Neural progenitor cell (in vitro differentiated cells): ENCODE data around the gene CNPY1. TPM values are rescaled to one million over a fixed set of nuclear protein-coding genes. Genes with fewer than 3 reads are reported as not detected.

Experiments
- DNase-seq: peaks from one replicate; pipeline ENCODE4 v3.0.0-alpha.2; 2016; ENCODE audit warnings: low spot score
- H2AFZ ChIP-seq: fragments of 200-600 bp; sonication (generic); replicated peaks from 2 replicates; pipeline ENCODE4 v1.6.1; 2016; ENCODE audit warnings: antibody characterized with exemption
- H3F3A ChIP-seq: fragments of 200-600 bp; sonication (generic); 2 replicates; pipeline ENCODE4 v1.6.1; 2016; ENCODE audit warnings: antibody characterized with exemption, low read depth
- H3K27ac ChIP-seq: fragments of 200-600 bp; sonication (generic); 2 replicates; pipeline ENCODE4 v1.5.1; 2016; ENCODE audit warnings: mild to moderate bottlenecking
- H3K27me3 ChIP-seq: fragments of 200-600 bp; sonication (generic); 2 replicates; pipeline ENCODE4 v1.6.1; 2016; ENCODE audit warnings: mild to moderate bottlenecking, moderate library complexity
- H3K36me3 ChIP-seq: fragments of 200-600 bp; sonication (generic); 2 replicates; pipeline ENCODE4 v1.5.1; 2016
- H3K4me1 ChIP-seq: fragments of 200-600 bp; sonication (generic); 2 replicates; pipeline ENCODE4 v1.6.1; 2016; ENCODE audit warnings: mixed run types
- H3K4me2 ChIP-seq: fragments of 200-600 bp; sonication (generic); 2 replicates; pipeline ENCODE4 v1.6.1; 2016
- H3K4me3 ChIP-seq: fragments of 200-600 bp; sonication (generic); 2 replicates; pipeline ENCODE4 v1.5.1; 2016
- H3K79me2 ChIP-seq: fragments of 200-600 bp; sonication (generic); 2 replicates; pipeline ENCODE4 v1.6.1; 2016; ENCODE audit warnings: low read depth
- H3K9ac ChIP-seq: fragments of 200-600 bp; sonication (generic); 2 replicates; pipeline ENCODE4 v1.6.1; 2016
- H3K9me3 ChIP-seq: fragments of 200-600 bp; sonication (generic); 2 replicates; pipeline ENCODE4 v1.5.1; 2016; ENCODE audit warnings: low read depth
- H4K20me1 ChIP-seq: fragments of 200-600 bp; sonication (generic); 2 replicates; pipeline ENCODE4 v1.6.1; 2016; ENCODE audit warnings: low read depth
- H3K27ac Mint-ChIP-seq: 3 replicates; pipeline ENCODE4 v1.8.0; 2021; ENCODE audit warnings: mixed read lengths
- H3K27me3 Mint-ChIP-seq: 2 replicates; pipeline ENCODE4 v1.8.0; 2022; ENCODE audit warnings: low read depth, mild to moderate bottlenecking, inconsistent platforms, moderate library complexity, mixed read lengths; ENCODE audit not compliant: insufficient read depth
- H3K36me3 Mint-ChIP-seq: 3 replicates; pipeline ENCODE4 v1.8.0; 2021; ENCODE audit warnings: mixed read lengths
- H3K4me1 Mint-ChIP-seq: 3 replicates; pipeline ENCODE4 v1.8.0; 2021; ENCODE audit warnings: mixed read lengths
- H3K4me3 Mint-ChIP-seq: 3 replicates; pipeline ENCODE4 v1.8.0; 2021; ENCODE audit warnings: mild to moderate bottlenecking, moderate library complexity, mixed read lengths
- H3K9me3 Mint-ChIP-seq: 3 replicates; pipeline ENCODE4 v1.8.0; 2020; ENCODE audit warnings: mixed read lengths
- EZH2 ChIP-seq: fragments of 200-600 bp; sonication (generic); IDR thresholded peaks from 2 replicates; pipeline ENCODE4 v1.6.1; 2017; ENCODE audit warnings: antibody characterized with exemption, mild to moderate bottlenecking, moderate library complexity
- EZH2phosphoT487 ChIP-seq: fragments of 200-600 bp; sonication (generic); IDR thresholded peaks from 2 replicates; pipeline ENCODE4 v1.6.1; 2017; ENCODE audit warnings: antibody characterized with exemption
- total RNA-seq: library from RNA; depleted of rRNA; stranded (reverse); fragments of >200 nt; gene quantifications from 2 replicates; pipeline ENCODE4 v1.2.3, GENCODE V29; 2015; ENCODE audit warnings: low replicate concordance
- TF ChIP-seq, protein P1 (sequence below): fragments of 200-600 bp; sonication (generic); IDR thresholded peaks from 2 replicates; pipeline ENCODE4 v1.5.1; 2017; ENCODE audit warnings: antibody characterized with exemption, mild to moderate bottlenecking

CNPY1 gene
- total RNA-seq, 1 donor from 2014 or later, result not detected

DNA sequence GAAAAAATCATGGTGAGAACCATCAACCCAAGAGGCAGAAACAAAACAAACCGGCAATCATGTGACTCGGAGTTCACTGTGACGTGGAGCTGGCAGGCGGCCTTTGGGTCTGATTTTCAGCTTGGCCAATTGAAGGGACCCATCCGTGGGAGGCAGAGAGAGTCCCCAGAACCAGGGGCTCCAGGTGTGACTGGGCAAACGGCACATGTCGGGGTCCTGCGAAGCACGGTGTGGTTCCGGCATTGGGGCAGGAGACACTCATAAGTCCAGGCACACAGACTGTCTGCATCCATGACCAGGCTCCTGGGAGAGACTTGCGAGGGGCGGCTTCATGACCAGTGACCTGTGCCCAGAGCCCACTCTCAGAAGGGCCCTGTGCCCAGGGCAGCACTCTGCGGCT is 12.6 kb upstream of the CNPY1 start:
- Mint-ChIP-seq H3K27ac (no peak overlapping the region), H3K4me3 (no peak overlapping the region), H3K27me3 (peaks cover 9% of the 10 kb centered on the region), H3K36me3 (no peaks in the 10 kb centered on the region), H3K9me3 (peaks cover 6% of the 10 kb centered on the region), H3K4me1 (peaks cover 21% of the 10 kb centered on the region)
- no peaks in the 10 kb centered on the region for H3K4me1 ChIP-seq
- DNase-seq, result no peak
- no peak overlapping the region for H2AFZ ChIP-seq
- TF ChIP-seq EZH2 (no peak), EZH2phosphoT487 (no peak)
- H3K27ac ChIP-seq, result no peak overlapping the region
- no peaks in the 10 kb centered on the region for H4K20me1 ChIP-seq
- no peaks in the 10 kb centered on the region for H3K36me3 ChIP-seq
- H3K27me3 ChIP-seq, result no peaks in the 10 kb centered on the region
- H3K9me3 ChIP-seq, result no peaks in the 10 kb centered on the region
- no peaks in the 10 kb centered on the region for H3K79me2 ChIP-seq
- no peak overlapping the region for H3K9ac ChIP-seq
- H3F3A ChIP-seq, result no peaks in the 10 kb centered on the region
- H3K4me3 ChIP-seq, result no peak overlapping the region
- H3K4me2 ChIP-seq, result no peak overlapping the region

DNA sequence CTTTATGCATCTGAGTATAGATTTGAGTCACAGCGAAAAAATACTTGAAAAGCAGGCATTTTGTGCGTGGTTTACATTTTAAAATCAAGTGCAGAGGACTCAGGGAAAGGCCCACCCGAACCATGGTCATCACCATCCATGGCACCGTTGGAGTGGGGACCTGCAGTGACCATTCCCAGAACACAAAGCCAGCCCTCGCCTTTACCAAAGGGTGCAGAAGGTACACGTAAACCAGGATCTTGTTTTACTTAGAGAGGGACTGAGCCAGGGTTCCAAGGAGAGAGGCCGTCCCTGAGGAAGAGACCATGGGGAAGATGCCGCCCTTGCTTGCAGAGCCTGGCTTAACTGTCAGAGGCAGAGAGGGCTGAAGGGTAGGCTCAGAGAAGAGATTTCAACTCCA is 12.0 kb upstream of the CNPY1 start:
- Histone ChIP-seq H3K27ac (no peak overlapping the region), H3K4me1 (no peaks in the 10 kb centered on the region), H3K9me3 (no peaks in the 10 kb centered on the region), H4K20me1 (no peaks in the 10 kb centered on the region), H3K36me3 (no peaks in the 10 kb centered on the region), H3K27me3 (no peaks in the 10 kb centered on the region), H3K9ac (no peak overlapping the region), H3F3A (no peaks in the 10 kb centered on the region), H3K4me2 (no peak overlapping the region), H2AFZ (no peak overlapping the region), H3K79me2 (no peaks in the 10 kb centered on the region), H3K4me3 (no peak overlapping the region)
- Mint-ChIP-seq H3K27me3 (peaks cover 9% of the 10 kb centered on the region), H3K27ac (peak overlapping the region; percentile 17), H3K36me3 (no peaks in the 10 kb centered on the region), H3K4me1 (peaks cover 21% of the 10 kb centered on the region), H3K9me3 (peaks cover 6% of the 10 kb centered on the region), H3K4me3 (no peak overlapping the region)
- TF ChIP-seq EZH2 (no peak), EZH2phosphoT487 (no peak)
- TF ChIP-seq, protein P1, sequence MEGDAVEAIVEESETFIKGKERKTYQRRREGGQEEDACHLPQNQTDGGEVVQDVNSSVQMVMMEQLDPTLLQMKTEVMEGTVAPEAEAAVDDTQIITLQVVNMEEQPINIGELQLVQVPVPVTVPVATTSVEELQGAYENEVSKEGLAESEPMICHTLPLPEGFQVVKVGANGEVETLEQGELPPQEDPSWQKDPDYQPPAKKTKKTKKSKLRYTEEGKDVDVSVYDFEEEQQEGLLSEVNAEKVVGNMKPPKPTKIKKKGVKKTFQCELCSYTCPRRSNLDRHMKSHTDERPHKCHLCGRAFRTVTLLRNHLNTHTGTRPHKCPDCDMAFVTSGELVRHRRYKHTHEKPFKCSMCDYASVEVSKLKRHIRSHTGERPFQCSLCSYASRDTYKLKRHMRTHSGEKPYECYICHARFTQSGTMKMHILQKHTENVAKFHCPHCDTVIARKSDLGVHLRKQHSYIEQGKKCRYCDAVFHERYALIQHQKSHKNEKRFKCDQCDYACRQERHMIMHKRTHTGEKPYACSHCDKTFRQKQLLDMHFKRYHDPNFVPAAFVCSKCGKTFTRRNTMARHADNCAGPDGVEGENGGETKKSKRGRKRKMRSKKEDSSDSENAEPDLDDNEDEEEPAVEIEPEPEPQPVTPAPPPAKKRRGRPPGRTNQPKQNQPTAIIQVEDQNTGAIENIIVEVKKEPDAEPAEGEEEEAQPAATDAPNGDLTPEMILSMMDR, result no peak
- no peak for DNase-seq

DNA sequence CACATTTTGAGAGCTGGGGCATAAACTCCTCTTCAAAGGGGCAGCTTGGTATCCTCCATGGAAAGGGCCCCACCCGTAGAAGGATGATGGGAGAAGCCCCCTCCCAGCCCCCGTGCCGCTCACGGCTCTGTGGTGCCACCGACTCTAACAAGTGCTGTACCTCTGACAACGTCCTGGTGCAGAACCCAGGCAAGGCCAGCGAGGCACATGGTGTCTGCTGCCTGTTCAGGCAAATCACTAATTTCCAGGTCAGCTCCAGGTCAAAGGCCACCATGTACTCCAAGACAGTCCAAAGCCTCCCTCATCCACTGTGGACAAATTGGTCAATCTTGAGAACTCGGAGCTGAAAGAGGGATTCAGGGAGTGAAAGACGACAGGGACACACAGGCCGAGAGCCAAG is 11.4 kb upstream of the CNPY1 start:
- H3K9me3 Mint-ChIP-seq, result peaks cover 6% of the 10 kb centered on the region

DNA sequence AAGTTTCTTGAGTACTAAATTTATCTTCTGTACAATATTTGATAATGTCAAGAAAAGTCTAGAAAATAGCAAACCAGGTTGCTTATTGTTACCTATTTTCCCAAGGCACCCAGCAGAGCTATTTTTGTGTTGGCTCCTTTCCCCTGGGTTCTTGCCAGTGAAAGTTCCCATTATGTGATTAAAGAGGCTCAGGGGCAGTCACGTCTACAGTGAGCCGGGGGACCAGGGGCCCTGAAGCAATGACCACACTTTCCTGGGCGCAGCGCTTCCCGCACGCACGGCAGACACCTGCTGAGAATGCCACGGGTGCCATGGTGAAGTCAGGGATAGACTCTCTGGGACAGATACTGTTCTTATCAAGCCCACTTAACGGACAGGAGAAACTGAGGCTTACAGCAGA is 10.4 kb upstream of the CNPY1 start:
- Mint-ChIP-seq H3K4me3 (no peak overlapping the region), H3K27me3 (peaks cover 11% of the 10 kb centered on the region), H3K36me3 (no peaks in the 10 kb centered on the region), H3K9me3 (peaks cover 6% of the 10 kb centered on the region), H3K27ac (no peak overlapping the region), H3K4me1 (peaks cover 21% of the 10 kb centered on the region)
- H3K9ac ChIP-seq, result no peak overlapping the region
- H3K36me3 ChIP-seq, result no peaks in the 10 kb centered on the region
- DNase-seq, result no peak
- H3K9me3 ChIP-seq, result no peaks in the 10 kb centered on the region
- no peaks in the 10 kb centered on the region for H3F3A ChIP-seq
- no peak overlapping the region for H2AFZ ChIP-seq
- H3K4me2 ChIP-seq, result no peak overlapping the region
- no peaks in the 10 kb centered on the region for H3K27me3 ChIP-seq
- H3K79me2 ChIP-seq, result no peaks in the 10 kb centered on the region
- no peaks in the 10 kb centered on the region for H4K20me1 ChIP-seq
- no peaks in the 10 kb centered on the region for H3K4me1 ChIP-seq
- TF ChIP-seq, protein P1, result no peak
- TF ChIP-seq EZH2 (no peak), EZH2phosphoT487 (no peak)
- no peak overlapping the region for H3K4me3 ChIP-seq
- no peak overlapping the region for H3K27ac ChIP-seq

More for the DNA sequence above, 11.4 kb upstream of the CNPY1 start:
- Histone ChIP-seq H3K9ac (no peak overlapping the region), H3F3A (no peaks in the 10 kb centered on the region), H3K9me3 (no peaks in the 10 kb centered on the region), H2AFZ (no peak overlapping the region), H3K27me3 (no peaks in the 10 kb centered on the region), H3K27ac (no peak overlapping the region), H4K20me1 (no peaks in the 10 kb centered on the region), H3K36me3 (no peaks in the 10 kb centered on the region), H3K4me2 (no peak overlapping the region), H3K4me3 (no peak overlapping the region), H3K4me1 (no peaks in the 10 kb centered on the region), H3K79me2 (no peaks in the 10 kb centered on the region)
- peaks cover 21% of the 10 kb centered on the region for H3K4me1 Mint-ChIP-seq
- H3K4me3 Mint-ChIP-seq, result no peak overlapping the region
- H3K27me3 Mint-ChIP-seq, result peaks cover 11% of the 10 kb centered on the region
- no peak for DNase-seq
- no peak for TF ChIP-seq EZH2phosphoT487
- TF ChIP-seq, protein P1, result no peak
- H3K36me3 Mint-ChIP-seq, result no peaks in the 10 kb centered on the region
- H3K27ac Mint-ChIP-seq, result no peak overlapping the region
